Keratinocyte (primary cell): ENCODE measurements around the gene DSCAML1. TPM values are rescaled to one million over a fixed set of nuclear protein-coding genes. Genes with fewer than 3 reads are reported as not detected.

Source experiments
- DNase-seq: peaks from one replicate; pipeline ENCODE4 v3.0.0-alpha.2; 2011; ENCODE audit warnings: low read depth, missing footprints, low spot score
- FAIRE-seq: peaks from 2 replicates; lab custom pipeline; 2011; peaks lifted over from hg19 to GRCh38; lab: Jason Lieb, UNC
- H2AFZ ChIP-seq: 2 replicates; pipeline ENCODE4 v1.6.0; 2012; ENCODE audit warnings: low read length, control low read depth, inconsistent platforms; ENCODE audit not compliant: control insufficient read depth
- H3K27ac ChIP-seq: 2 replicates; pipeline ENCODE4 v1.5.1; 2011; ENCODE audit warnings: low read length; ENCODE audit not compliant: control insufficient read depth, insufficient read depth
- H3K27me3 ChIP-seq: 3 replicates; pipeline ENCODE4 v1.6.0; 2011; ENCODE audit warnings: low read length; ENCODE audit not compliant: control insufficient read depth, insufficient read depth; ENCODE audit errors: extremely low read depth
- H3K36me3 ChIP-seq, 2 experiments: 2 replicates in 1 of 2; 3 replicates in 1 of 2; pipeline ENCODE4 v1.5.1; 2011; ENCODE audit warnings: low read length in 2 of 2, mild to moderate bottlenecking in 1 of 2; ENCODE audit not compliant: control insufficient read depth in 2 of 2, insufficient read depth in 2 of 2; ENCODE audit errors: extremely low read depth in 1 of 2
- H3K4me1 ChIP-seq: 3 replicates; pipeline ENCODE4 v1.5.1; 2011; ENCODE audit warnings: low read length; ENCODE audit not compliant: control insufficient read depth, insufficient read depth; ENCODE audit errors: extremely low read depth
- H3K4me2 ChIP-seq: 3 replicates; pipeline ENCODE4 v1.6.0; 2011; ENCODE audit warnings: low read depth, low read length; ENCODE audit not compliant: control insufficient read depth, insufficient read depth; ENCODE audit errors: extremely low read depth
- H3K4me3 ChIP-seq, 3 experiments: fragments of 200-600 bp in 1 of 3; sonication (generic) in 1 of 3; 2 replicates in 2 of 3; 3 replicates in 1 of 3; pipeline ENCODE4 v1.5.1; 2011 to 2016; ENCODE audit warnings: low read length in 3 of 3, mild to moderate bottlenecking in 3 of 3, control low read depth in 2 of 3, inconsistent platforms in 1 of 3, low read depth in 1 of 3, mixed read lengths in 1 of 3, mixed run types in 1 of 3, moderate library complexity in 1 of 3; ENCODE audit not compliant: control insufficient read depth in 2 of 3, insufficient read depth in 2 of 3; ENCODE audit errors: extremely low read depth in 1 of 3
- H3K79me2 ChIP-seq: 2 replicates; pipeline ENCODE4 v1.6.0; 2012; ENCODE audit warnings: low read length; ENCODE audit not compliant: control insufficient read depth, insufficient read depth
- H3K9ac ChIP-seq: 3 replicates; pipeline ENCODE4 v1.6.0; 2011; ENCODE audit warnings: low read length; ENCODE audit not compliant: control insufficient read depth, insufficient read depth; ENCODE audit errors: extremely low read depth
- H3K9me1 ChIP-seq: 3 replicates; pipeline ENCODE4 v1.6.0; 2011; ENCODE audit warnings: low read length; ENCODE audit not compliant: control insufficient read depth, insufficient read depth; ENCODE audit errors: extremely low read depth
- H3K9me3 ChIP-seq: 2 replicates; pipeline ENCODE4 v1.5.1; 2012; ENCODE audit warnings: low read depth, low read length; ENCODE audit not compliant: control insufficient read depth
- H4K20me1 ChIP-seq: 3 replicates; pipeline ENCODE4 v1.6.0; 2011; ENCODE audit warnings: low read length; ENCODE audit not compliant: control insufficient read depth, insufficient read depth; ENCODE audit errors: extremely low read depth
- EZH2 ChIP-seq: IDR thresholded peaks from one replicate; pipeline ENCODE4 v1.6.1; 2012; ENCODE audit warnings: inconsistent platforms, mild to moderate bottlenecking, low read length, moderate library complexity
- dilution Hi-C: fragments of 300-500 bp; cut with MboI; formaldehyde crosslinking; loops from one replicate; pipeline ENCODE4 v1.7.0; 2020; ENCODE audit warnings: low sequenced_read_pairs; ENCODE audit not compliant: extremely low pct_ligation_motif_present
- polyA plus RNA-seq, 5 experiments: library from polyadenylated mRNA; depleted of rRNA in 3 of 5; stranded (reverse) in 3 of 5; stranded (forward) in 1 of 5; unstranded in 1 of 5; fragments of >200 nt; gene quantifications; 1 replicate in 1 of 5; 2 replicates in 3 of 5; 3 replicates in 1 of 5; pipeline versions ENCODE4 v1.2.1 to v1.2.3, GENCODE V29; 2011 to 2012; ENCODE audit warnings: missing spikeins in 2 of 5, low read depth in 1 of 5, low replicate concordance in 1 of 5
- TF ChIP-seq, protein P1 (sequence below), 3 experiments: IDR thresholded peaks in 1 of 3; conservative IDR thresholded peaks in 1 of 3; optimal IDR thresholded peaks in 1 of 3; 2 replicates in 2 of 3; 3 replicates in 1 of 3; pipeline versions ENCODE3 to v1.5.1; 2011; ENCODE audit warnings: low read length in 3 of 3, mild to moderate bottlenecking in 3 of 3, moderate library complexity in 2 of 3, control low read depth in 1 of 3, inconsistent platforms in 1 of 3; ENCODE audit not compliant: insufficient read depth in 2 of 3; ENCODE audit errors: extremely low read depth in 1 of 3

Gene DSCAML1
- polyA plus RNA-seq, 1 donor (not counting 4 experiments of a cell fraction or from before 2014, with no cell fraction given) = not detected

DNA sequence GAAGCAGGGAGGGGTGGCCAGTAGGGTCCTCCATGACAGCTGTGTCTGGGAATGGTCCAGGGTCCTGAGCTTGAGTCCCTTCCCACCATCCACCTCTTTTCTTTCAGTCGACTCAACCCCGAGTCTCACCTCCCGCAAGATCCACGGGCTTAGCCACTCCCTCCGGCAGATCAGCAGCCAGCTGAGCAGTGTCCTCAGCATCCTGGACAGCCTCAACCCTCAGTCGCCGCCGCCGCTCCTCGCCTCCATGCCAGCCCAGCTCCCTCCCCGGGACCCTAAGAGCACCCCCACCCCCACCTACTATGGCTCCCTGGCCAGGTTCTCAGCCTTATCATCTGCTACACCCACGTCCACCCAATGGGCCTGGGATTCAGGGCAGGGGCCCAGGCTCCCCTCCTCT, 387.5 kb downstream of the DSCAML1 start:
- no peaks in the 10 kb centered on the region for H4K20me1 ChIP-seq
- H3K4me3 ChIP-seq = no peak overlapping the region
- H3K4me1 ChIP-seq = no peaks in the 10 kb centered on the region
- H3K9me1 ChIP-seq = no peaks in the 10 kb centered on the region
- H3K4me2 ChIP-seq = no peak overlapping the region
- H2AFZ ChIP-seq = no peak overlapping the region
- no peaks in the 10 kb centered on the region for H3K79me2 ChIP-seq
- H3K27ac ChIP-seq = no peak overlapping the region
- H3K27me3 ChIP-seq = no peaks in the 10 kb centered on the region
- H3K9me3 ChIP-seq = peaks cover 2% of the 10 kb centered on the region
- TF ChIP-seq, protein P1, sequence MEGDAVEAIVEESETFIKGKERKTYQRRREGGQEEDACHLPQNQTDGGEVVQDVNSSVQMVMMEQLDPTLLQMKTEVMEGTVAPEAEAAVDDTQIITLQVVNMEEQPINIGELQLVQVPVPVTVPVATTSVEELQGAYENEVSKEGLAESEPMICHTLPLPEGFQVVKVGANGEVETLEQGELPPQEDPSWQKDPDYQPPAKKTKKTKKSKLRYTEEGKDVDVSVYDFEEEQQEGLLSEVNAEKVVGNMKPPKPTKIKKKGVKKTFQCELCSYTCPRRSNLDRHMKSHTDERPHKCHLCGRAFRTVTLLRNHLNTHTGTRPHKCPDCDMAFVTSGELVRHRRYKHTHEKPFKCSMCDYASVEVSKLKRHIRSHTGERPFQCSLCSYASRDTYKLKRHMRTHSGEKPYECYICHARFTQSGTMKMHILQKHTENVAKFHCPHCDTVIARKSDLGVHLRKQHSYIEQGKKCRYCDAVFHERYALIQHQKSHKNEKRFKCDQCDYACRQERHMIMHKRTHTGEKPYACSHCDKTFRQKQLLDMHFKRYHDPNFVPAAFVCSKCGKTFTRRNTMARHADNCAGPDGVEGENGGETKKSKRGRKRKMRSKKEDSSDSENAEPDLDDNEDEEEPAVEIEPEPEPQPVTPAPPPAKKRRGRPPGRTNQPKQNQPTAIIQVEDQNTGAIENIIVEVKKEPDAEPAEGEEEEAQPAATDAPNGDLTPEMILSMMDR (optimal IDR thresholded peaks at IDR 0.05 in 1 of 3, IDR thresholded peaks at IDR 0.05 in 1 of 3, conservative IDR thresholded peaks at IDR 0.05 in 1 of 3; ENCODE audit: extremely low read depth in 1 of 3, insufficient read depth in 2 of 3, low read length in 3 of 3) = no peak
- no peak for TF ChIP-seq EZH2
- DNase-seq (no peak), FAIRE-seq (no peak)
- dilution Hi-C loops = no loop called here
- H3K9ac ChIP-seq = no peak overlapping the region
- H3K36me3 ChIP-seq = peaks cover 13% of the 10 kb centered on the region in 2 experiments

DNA sequence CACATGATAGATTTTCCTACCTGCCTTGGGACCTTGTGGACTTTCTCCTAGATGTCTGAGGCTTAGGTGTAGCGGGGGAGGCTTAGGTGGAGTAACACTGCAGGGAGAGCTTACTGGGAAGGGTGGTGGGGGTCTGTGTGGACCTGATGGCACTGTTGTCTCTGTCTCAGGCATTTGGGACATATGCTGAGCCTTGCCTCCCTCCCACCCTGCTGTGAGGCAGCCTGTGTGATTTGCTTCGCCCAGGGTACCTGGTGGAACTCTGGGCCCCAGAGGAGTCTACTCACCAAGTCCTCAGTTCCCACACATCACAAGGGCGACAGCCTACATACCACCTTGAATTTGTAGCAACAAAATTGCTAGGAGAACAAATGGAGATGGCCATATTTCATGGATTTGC, 388.7 kb downstream of the DSCAML1 start:
- H3K9me3 ChIP-seq = peaks cover 2% of the 10 kb centered on the region
- no peak overlapping the region for H3K4me3 ChIP-seq
- H3K9me1 ChIP-seq = no peaks in the 10 kb centered on the region
- H3K27ac ChIP-seq = no peak overlapping the region
- no peak for TF ChIP-seq EZH2
- TF ChIP-seq, protein P1 (optimal IDR thresholded peaks at IDR 0.05 in 1 of 3, IDR thresholded peaks at IDR 0.05 in 1 of 3, conservative IDR thresholded peaks at IDR 0.05 in 1 of 3; ENCODE audit: extremely low read depth in 1 of 3, insufficient read depth in 2 of 3, low read length in 3 of 3) = no peak
- no peaks in the 10 kb centered on the region for H3K27me3 ChIP-seq
- dilution Hi-C loops = no loop called here
- H3K9ac ChIP-seq = no peak overlapping the region
- H3K4me1 ChIP-seq = no peaks in the 10 kb centered on the region
- H3K4me2 ChIP-seq = no peak overlapping the region
- no peak for FAIRE-seq
- H4K20me1 ChIP-seq = no peaks in the 10 kb centered on the region
- H2AFZ ChIP-seq = no peak overlapping the region
- H3K36me3 ChIP-seq = peaks cover 13% of the 10 kb centered on the region in 2 experiments
- DNase-seq = no peak
- no peaks in the 10 kb centered on the region for H3K79me2 ChIP-seq
